LNCAP (cell line): ENCODE data around the gene CDAN1.

ENCODE experiments used
- CTCF ChIP-seq: fragments of 450-650 bp; IDR thresholded peaks from 2 replicates; pipeline ENCODE4 v1.5.1; 2017; ENCODE audit warnings: mild to moderate bottlenecking

Gene CDAN1

GRCh38 chr15:42723068-42723467 is 13.9 kb downstream of the CDAN1 start:
- peak; percentile 51 for TF ChIP-seq CTCF

GRCh38 chr15:42721916-42722315 is 15.0 kb downstream of the CDAN1 start:
- no peak for TF ChIP-seq CTCF

- no peak for TF ChIP-seq CTCF
These were observed 15.9 kb downstream of the CDAN1 start for GRCh38 chr15:42721016-42721415.

GRCh38 chr15:42720071-42720470 is 16.9 kb downstream of the CDAN1 start:
- no peak for TF ChIP-seq CTCF

- TF ChIP-seq CTCF = no peak
These were observed 17.9 kb downstream of the CDAN1 start for GRCh38 chr15:42719043-42719442.

GRCh38 chr15:42716626-42717025 is 20.3 kb downstream of the CDAN1 start:
- no peak for TF ChIP-seq CTCF

- no peak for TF ChIP-seq CTCF
These were observed 20.8 kb downstream of the CDAN1 start for GRCh38 chr15:42716125-42716524.

- no peak for TF ChIP-seq CTCF
These were observed 24.3 kb downstream of the CDAN1 start for GRCh38 chr15:42712584-42712983.
